ENCODE data around the gene EIF5A. TPM values are rescaled to one million over a fixed set of nuclear protein-coding genes. Genes with fewer than 3 reads are reported as not detected.

EIF5A gene
- total RNA-seq, 3 donors from 2014 or later, result 151 to 172 (median 163) TPM

- H3K4me1 ChIP-seq, result peaks cover 4% of the 10 kb centered on the region in 2 donors
- H3K36me3 ChIP-seq, result no peaks in the 10 kb centered on the region
- peak; percentile 15 to 59 (median 40) for TF ChIP-seq POLR2AphosphoS5 (IDR thresholded peaks at IDR 0.05)
- TF ChIP-seq POLR2A (IDR thresholded peaks at IDR 0.05), result no peak
- TF ChIP-seq CTCF (IDR thresholded peaks at IDR 0.05), result peak; percentile 72 to 96 (median 91)
- H3K9me3 ChIP-seq, result no peaks in the 10 kb centered on the region
- peak overlapping the region; percentile 12 to 26 for H3K27ac ChIP-seq
- no peaks in the 10 kb centered on the region for H3K27me3 ChIP-seq
- intact Hi-C loops (cut with DNase I; ENCODE audit: low total_unique reads), result no loop called here
- DNase-seq (ENCODE audit: low spot score in 2 of 2), result peak; percentile 63 to 75
- peak overlapping the region in 2 of 3 donors; percentile 34 to 54 for H3K4me3 ChIP-seq
These were observed 11.1 kb upstream of the EIF5A start for GRCh38 chr17:7296189-7296861.

GRCh38 chr17:7304179-7304578, 3.2 kb upstream of the EIF5A start:
- intact Hi-C loops (cut with DNase I; ENCODE audit: low total_unique reads), result no loop called here
- no peak for DNase-seq (ENCODE audit: low spot score in 2 of 2)
- Histone ChIP-seq H3K27me3 (no peaks in the 10 kb centered on the region), H3K27ac (no peak overlapping the region), H3K4me3 (no peak overlapping the region), H3K9me3 (no peaks in the 10 kb centered on the region), H3K36me3 (no peaks in the 10 kb centered on the region), H3K4me1 (peaks cover 0 to 5% of the 10 kb centered on the region in 2 donors)
- TF ChIP-seq POLR2AphosphoS5 (IDR thresholded peaks at IDR 0.05), result no peak
- no peak for TF ChIP-seq CTCF (IDR thresholded peaks at IDR 0.05)
- no peak for TF ChIP-seq POLR2A (IDR thresholded peaks at IDR 0.05)

GRCh38 chr17:7307686-7308624, 527 bp downstream of the EIF5A start:
- DNase-seq (ENCODE audit: low spot score in 2 of 2), result peak in 1 of 2 donors; percentile 41
- H3K4me1 ChIP-seq, result peaks cover 5 to 19% of the 10 kb centered on the region in 2 donors
- TF ChIP-seq POLR2AphosphoS5 (IDR thresholded peaks at IDR 0.05), result peak in 1 of 3 donors; percentile 7
- peak in 1 of 3 donors; percentile 10 for TF ChIP-seq CTCF (IDR thresholded peaks at IDR 0.05)
- TF ChIP-seq POLR2A (IDR thresholded peaks at IDR 0.05), result no peak
- H3K27me3 ChIP-seq, result no peaks in the 10 kb centered on the region
- intact Hi-C loops (cut with DNase I; ENCODE audit: low total_unique reads), result loop anchor here (2.0 to 5.0 kb wide), 2 partner anchors 45 to 249 kb away; partner anchors contain the start of genes CLDN7 and TNFSF13
- H3K27ac ChIP-seq, result peak overlapping the region; percentile 98 to 99
- no peaks in the 10 kb centered on the region for H3K9me3 ChIP-seq
- no peaks in the 10 kb centered on the region for H3K36me3 ChIP-seq
- H3K4me3 ChIP-seq, result peak overlapping the region; percentile 81 to 98 (median 98)

GRCh38 chr17:7308625-7309433, 1.4 kb downstream of the EIF5A start:
- peak overlapping the region; percentile 81 to 98 (median 98) for H3K4me3 ChIP-seq
- no peaks in the 10 kb centered on the region for H3K9me3 ChIP-seq
- H3K27ac ChIP-seq, result peak overlapping the region; percentile 98 to 99
- intact Hi-C loops (cut with DNase I; ENCODE audit: low total_unique reads), result loop anchor here (5.0 kb wide), 1 partner anchor 248 kb away; the partner anchor contains the start of gene TNFSF13
- H3K36me3 ChIP-seq, result no peaks in the 10 kb centered on the region
- peak; percentile 74 to 85 for DNase-seq (ENCODE audit: low spot score in 2 of 2)
- no peaks in the 10 kb centered on the region for H3K27me3 ChIP-seq
- peaks cover 5 to 22% of the 10 kb centered on the region in 2 donors for H3K4me1 ChIP-seq
- TF ChIP-seq POLR2AphosphoS5 (IDR thresholded peaks at IDR 0.05), result peak in 1 of 3 donors; percentile 11
- no peak for TF ChIP-seq POLR2A (IDR thresholded peaks at IDR 0.05)

- no peaks in the 10 kb centered on the region for H3K9me3 ChIP-seq
- peak overlapping the region in 1 of 2 donors; percentile 98 for H3K27ac ChIP-seq
- H3K4me3 ChIP-seq, result peak overlapping the region; percentile 4 to 98 (median 12)
- intact Hi-C loops (cut with DNase I; ENCODE audit: low total_unique reads), result loop anchor here (5.0 kb wide), 1 partner anchor 248 kb away; the partner anchor contains the start of gene TNFSF13
- no peak for DNase-seq (ENCODE audit: low spot score in 2 of 2)
- no peaks in the 10 kb centered on the region for H3K36me3 ChIP-seq
- TF ChIP-seq CTCF (IDR thresholded peaks at IDR 0.05) (no peak), POLR2AphosphoS5 (IDR thresholded peaks at IDR 0.05) (no peak), POLR2A (IDR thresholded peaks at IDR 0.05) (no peak)
- peaks cover 5 to 30% of the 10 kb centered on the region in 2 donors for H3K4me1 ChIP-seq
- H3K27me3 ChIP-seq, result no peaks in the 10 kb centered on the region
These were observed 2.2 kb downstream of the EIF5A start for GRCh38 chr17:7309628-7310027.

Measured in breast epithelium (tissue), 4 donors.